GM12864 (cell line): ENCODE results near the gene PRDM5.

Experiments used
- DNase-seq: peaks from one replicate; pipeline ENCODE4 v3.0.0-alpha.2; 2011; ENCODE audit warnings: low read depth
- H3K4me3 ChIP-seq: 2 replicates; pipeline ENCODE4 v1.5.1; 2011; ENCODE audit warnings: mild to moderate bottlenecking, low read depth, low read length, control low read depth
- CTCF ChIP-seq: IDR thresholded peaks from 2 replicates; pipeline ENCODE4 v1.5.1; 2011; ENCODE audit warnings: low read depth, mild to moderate bottlenecking, moderate library complexity, low read length, control low read depth, inconsistent platforms; ENCODE audit errors: missing control alignments

Gene PRDM5

GRCh38 chr4:120948382-120948781 lies 25.9 kb upstream of the PRDM5 start:
- TF ChIP-seq CTCF: no peak
- DNase-seq: no peak

GRCh38 chr4:120942776-120943175 lies 20.2 kb upstream of the PRDM5 start:
- H3K4me3 ChIP-seq: no peak overlapping the region
- DNase-seq: no peak
- TF ChIP-seq CTCF: no peak

More at GRCh38 chr4:120948382-120948781, 25.9 kb upstream of the PRDM5 start:
- H3K4me3 ChIP-seq: no peak overlapping the region

- DNase-seq: no peak
- no peak overlapping the region for H3K4me3 ChIP-seq
- no peak for TF ChIP-seq CTCF
Observed at GRCh38 chr4:120940547-120940946, 18.0 kb upstream of the PRDM5 start.

- DNase-seq: no peak
- no peak overlapping the region for H3K4me3 ChIP-seq
Observed at GRCh38 chr4:120939693-120940092, 17.2 kb upstream of the PRDM5 start.

GRCh38 chr4:120929847-120930246 lies 7.3 kb upstream of the PRDM5 start:
- H3K4me3 ChIP-seq: no peak overlapping the region
- DNase-seq: no peak
- TF ChIP-seq CTCF: no peak

More at GRCh38 chr4:120939693-120940092, 17.2 kb upstream of the PRDM5 start:
- TF ChIP-seq CTCF: no peak

- no peak for DNase-seq
- H3K4me3 ChIP-seq: no peak overlapping the region
- TF ChIP-seq CTCF: no peak
Observed at GRCh38 chr4:120927801-120928409, 5.4 kb upstream of the PRDM5 start.

GRCh38 chr4:120926358-120927025 lies 4.0 kb upstream of the PRDM5 start:
- no peak for DNase-seq
- no peak for TF ChIP-seq CTCF
- H3K4me3 ChIP-seq: no peak overlapping the region
